K562 (cell line): ENCODE results near the gene CDCP1. TPM values are rescaled to one million over a fixed set of nuclear protein-coding genes. Genes with fewer than 3 reads are reported as not detected.
A peak's percentile ranks its signal among the peaks of the same experiment; 100 is the strongest.

Experiments
- BMI1 ChIP-seq: fragments of 150-350 bp; IDR thresholded peaks from 2 replicates; pipeline ENCODE4 v1.6.1; 2014; ENCODE audit warnings: low read length
- KAT7 ChIP-seq: sonication (generic); formaldehyde crosslinking; IDR thresholded peaks from 2 replicates; pipeline ENCODE4 v1.8.0; 2022; ENCODE audit warnings: missing genetic modification reagents, mild to moderate bottlenecking, borderline replicate concordance
- NFIX ChIP-seq: fragments of 250-450 bp; sonication (Bioruptor Pico); IDR thresholded peaks from 2 replicates; pipeline ENCODE4 v1.4.0; 2020; ENCODE audit warnings: low read depth, mild to moderate bottlenecking, moderate library complexity
- NONO ChIP-seq, 2 experiments: fragments of 200-400 bp in 1 of 2; fragments of 450-650 bp in 1 of 2; formaldehyde crosslinking in 1 of 2; IDR thresholded peaks; 2 replicates each; pipeline ENCODE4 v1.6.1; 2017; ENCODE audit warnings: low read depth in 2 of 2, mild to moderate bottlenecking in 2 of 2, moderate library complexity in 2 of 2, low read length in 1 of 2
- PHB2 ChIP-seq: fragments of 450-650 bp; IDR thresholded peaks from 2 replicates; pipeline ENCODE4 v1.6.1; 2017; ENCODE audit warnings: low read depth
- PHF20 ChIP-seq: fragments of 450-650 bp; IDR thresholded peaks from 2 replicates; pipeline ENCODE4 v1.6.1; 2018; ENCODE audit not compliant: partially characterized antibody
- U2AF2 ChIP-seq: fragments of 200-400 bp; formaldehyde crosslinking; optimal IDR thresholded peaks from 2 replicates; pipeline ENCODE3; 2017; ENCODE audit warnings: low read depth, mild to moderate bottlenecking, low read length
- XRCC5 ChIP-seq: fragments of 200-400 bp; formaldehyde crosslinking; IDR thresholded peaks from 2 replicates; pipeline ENCODE4 v1.6.1; 2017; ENCODE audit warnings: low read depth, mild to moderate bottlenecking, low read length
- ZBTB40 ChIP-seq, 2 experiments: fragments of 450-650 bp in 1 of 2; sonication (generic) in 1 of 2; formaldehyde crosslinking in 1 of 2; IDR thresholded peaks; 2 replicates each; pipeline versions ENCODE4 v1.7.1 to v1.9.0; 2016 to 2022; ENCODE audit warnings: inconsistent platforms in 1 of 2, mild to moderate bottlenecking in 1 of 2, missing genetic modification reagents in 1 of 2
- ZFP36 ChIP-seq: fragments of 150-350 bp; IDR thresholded peaks from 2 replicates; pipeline ENCODE4 v1.6.1; 2018; ENCODE audit warnings: low read length, low read depth; ENCODE audit not compliant: partially characterized antibody
- ZNF184 ChIP-seq: sonication (generic); formaldehyde crosslinking; IDR thresholded peaks from 2 replicates; pipeline ENCODE4 v1.5.0; 2020; ENCODE audit warnings: missing genetic modification reagents
- polyA plus RNA-seq, 8 experiments: library from polyadenylated mRNA; depleted of rRNA in 4 of 8; stranded (reverse) in 5 of 8; unstranded in 3 of 8; fragments of >200 nt; fragmentation: Nextera tagmentation in 2 of 8; fragmentation: Illumina TruSeq in 1 of 8; extraction: Ambion mirVana in 2 of 8; extraction: Trizol in 1 of 8; gene quantifications; 2 replicates each; pipeline versions ENCODE4 v1.2.1 to v1.2.3, GENCODE V29; 2011 to 2014; ENCODE audit warnings: inconsistent platforms in 1 of 8, missing spikeins in 1 of 8
- total RNA-seq, 7 experiments: library from RNA; depleted of rRNA in 6 of 7; stranded (reverse); fragments of >200 nt in 6 of 7; fragmentation: Illumina TruSeq in 2 of 7; extraction: Trizol in 2 of 7; gene quantifications; 2 replicates each; pipeline versions ENCODE4 v1.2.1 to v1.2.3, GENCODE V29; 2011 to 2021; ENCODE audit warnings: low replicate concordance in 1 of 7
- TF ChIP-seq, protein P1 (sequence below): fragments of 250-450 bp; sonication (Bioruptor Pico); IDR thresholded peaks from 2 replicates; pipeline ENCODE4 v1.5.0; 2021; ENCODE audit warnings: mild to moderate bottlenecking, moderate library complexity
- TF ChIP-seq, protein P2 (sequence below): sonication (generic); IDR thresholded peaks from 2 replicates; pipeline ENCODE4 v1.6.1; 2016

CDCP1 gene
- total and polyA plus RNA-seq, 9 of the 15 experiments (the other 6 are each of a cell fraction or from before 2014, with no cell fraction given) = 3.9 to 16.4 (median 5.2) TPM

GRCh38 chr3:45064512-45065372, 81.4 kb downstream of the CDCP1 start (continued):
- TF ChIP-seq KAT7 (CRISPR knock-in tag) (0 out of 2 replicates have a peak, but pooled peaks have one; percentile 65), XRCC5 (0 out of 2 replicates have a peak, but pooled peaks have one; percentile 20), ZBTB40 (IDR thresholded peaks at IDR 0.05) (peak; percentile 76), ZBTB40 (CRISPR knock-in tag; IDR thresholded peaks at IDR 0.05) (no peak), NFIX (peak; percentile 98), ZNF184 (CRISPR knock-in tag) (no peak), BMI1 (peak; percentile 85), PHF20 (no peak), PHB2 (no peak), NONO (IDR thresholded peaks at IDR 0.05; ENCODE audit: low read depth in 2 of 2, low read length in 1 of 2) (no peak), U2AF2 (no peak), ZFP36 (no peak)
- TF ChIP-seq, protein P1, sequence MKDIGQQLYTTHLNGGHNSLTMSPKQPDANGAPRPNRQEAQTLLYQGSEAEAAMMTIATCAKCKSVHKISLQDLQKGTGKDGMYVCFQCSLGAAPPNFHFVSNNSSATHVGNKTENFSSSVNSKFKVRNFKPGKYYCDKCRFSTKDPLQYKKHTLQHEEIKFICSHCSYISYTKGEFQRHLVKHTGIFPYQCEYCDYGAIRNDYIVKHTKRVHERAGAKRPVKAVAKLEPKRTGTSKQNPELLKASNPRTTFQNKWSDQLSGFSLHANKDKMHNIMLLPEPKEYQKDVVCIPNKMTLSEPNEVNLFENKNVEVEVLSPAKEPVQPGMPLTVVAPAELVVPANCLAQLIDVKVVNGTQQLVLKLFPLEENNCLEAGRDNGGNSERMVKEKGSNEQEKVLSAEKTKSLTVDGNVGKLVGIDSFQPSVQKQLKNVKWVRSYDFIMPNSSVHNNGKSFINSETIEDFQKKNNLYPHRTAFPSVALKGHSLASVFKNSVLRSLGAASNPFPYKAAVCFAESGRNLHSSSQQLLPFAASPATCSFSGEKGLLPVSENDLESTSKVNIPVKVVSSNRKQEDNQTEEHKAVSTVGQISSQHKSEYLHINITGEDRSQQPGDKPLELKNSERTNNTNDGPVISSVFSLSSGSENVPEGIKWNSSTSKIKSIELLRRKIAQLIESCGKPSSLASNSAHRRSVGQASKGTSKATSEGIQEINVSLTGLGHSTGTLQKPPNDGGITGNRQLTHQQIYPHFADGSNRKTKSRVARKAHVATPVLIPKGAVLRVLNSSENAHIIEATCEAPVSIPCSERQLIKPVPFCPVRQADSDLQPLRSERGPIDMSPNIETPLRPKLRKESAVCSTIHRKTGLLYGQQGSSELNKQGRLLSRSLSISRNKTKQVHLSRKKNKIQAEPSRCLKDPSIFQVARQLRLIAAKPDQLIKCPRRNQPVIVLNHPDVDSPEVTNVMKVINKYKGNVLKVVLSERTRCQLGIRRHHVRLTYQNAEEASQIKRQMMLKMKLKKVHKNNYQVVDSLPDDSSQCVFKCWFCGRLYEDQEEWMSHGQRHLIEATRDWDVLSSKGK (CRISPR knock-in tag) = peak; percentile 100
- TF ChIP-seq, protein P2, sequence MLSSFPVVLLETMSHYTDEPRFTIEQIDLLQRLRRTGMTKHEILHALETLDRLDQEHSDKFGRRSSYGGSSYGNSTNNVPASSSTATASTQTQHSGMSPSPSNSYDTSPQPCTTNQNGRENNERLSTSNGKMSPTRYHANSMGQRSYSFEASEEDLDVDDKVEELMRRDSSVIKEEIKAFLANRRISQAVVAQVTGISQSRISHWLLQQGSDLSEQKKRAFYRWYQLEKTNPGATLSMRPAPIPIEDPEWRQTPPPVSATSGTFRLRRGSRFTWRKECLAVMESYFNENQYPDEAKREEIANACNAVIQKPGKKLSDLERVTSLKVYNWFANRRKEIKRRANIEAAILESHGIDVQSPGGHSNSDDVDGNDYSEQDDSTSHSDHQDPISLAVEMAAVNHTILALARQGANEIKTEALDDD = peak; percentile 92
